Upper lobe of right lung (tissue), 1 donor: ENCODE data around the gene PTPN11. TPM values are rescaled to one million over a fixed set of nuclear protein-coding genes. Genes with fewer than 3 reads are reported as not detected.
"Not testable (repeated sequence)": the region's sequence is repeated elsewhere in the genome, so short reads cannot be mapped to it uniquely, and the experiment has no call there.

ENCODE experiments used
- ATAC-seq: fragments of 200-7000 bp; cut with Tn5 transposase; one replicate; pipeline ENCODE4 v1.9.1; 2020; ENCODE audit warnings: mild to moderate bottlenecking, moderate library complexity
- DNase-seq: peaks from one replicate; pipeline ENCODE4 v3.0.0-alpha.2; 2020
- H3K27ac ChIP-seq: fragments of 200-600 bp; one replicate; pipeline ENCODE4 v1.8.0; 2022
- H3K27me3 ChIP-seq: fragments of 200-600 bp; one replicate; pipeline ENCODE4 v1.8.0; 2022; ENCODE audit warnings: mild to moderate bottlenecking
- H3K36me3 ChIP-seq: fragments of 200-600 bp; one replicate; pipeline ENCODE4 v1.8.0; 2022
- H3K4me1 ChIP-seq: fragments of 200-600 bp; one replicate; pipeline ENCODE4 v1.8.0; 2022
- H3K4me3 ChIP-seq: fragments of 200-600 bp; one replicate; pipeline ENCODE4 v1.8.0; 2022; ENCODE audit warnings: mild to moderate bottlenecking
- H3K9me3 ChIP-seq: fragments of 200-600 bp; one replicate; pipeline ENCODE4 v1.8.0; 2022
- CTCF ChIP-seq: fragments of 200-600 bp; IDR thresholded peaks from one replicate; pipeline ENCODE4 v1.8.0; 2022; ENCODE audit warnings: antibody characterized with exemption
- intact Hi-C: fragments of 100-400 bp; cut with DNase I; formaldehyde crosslinking; loops from one replicate; pipeline ENCODE4 v1.11.0; 2022
- total RNA-seq: library from RNA; stranded (reverse); fragmentation: NEBNext Ultra II Directional; extraction: Animal tissue kit (Norgen Biotek cat#: 25700); gene quantifications from one replicate; pipeline ENCODE4 v1.2.1, GENCODE V29; 2021
- donor health status: DM: no; HTN: yes; CAD: no; lungs with severe emphysema.

PTPN11 gene
- total RNA-seq, 1 donor from 2014 or later: 98.7 TPM

- Histone ChIP-seq H3K36me3 (peaks cover 45% of the 10 kb centered on the region), H3K27ac (no peak overlapping the region), H3K27me3 (no peaks in the 10 kb centered on the region), H3K4me1 (peaks cover 20% of the 10 kb centered on the region), H3K9me3 (no peaks in the 10 kb centered on the region), H3K4me3 (no peak overlapping the region)
- intact Hi-C loops: no loop called here
- DNase-seq (no peak), ATAC-seq (no peak)
- TF ChIP-seq CTCF: no peak
These were observed 11.9 kb upstream of the PTPN11 start for GRCh38 chr12:112406519-112407488.

DNA sequence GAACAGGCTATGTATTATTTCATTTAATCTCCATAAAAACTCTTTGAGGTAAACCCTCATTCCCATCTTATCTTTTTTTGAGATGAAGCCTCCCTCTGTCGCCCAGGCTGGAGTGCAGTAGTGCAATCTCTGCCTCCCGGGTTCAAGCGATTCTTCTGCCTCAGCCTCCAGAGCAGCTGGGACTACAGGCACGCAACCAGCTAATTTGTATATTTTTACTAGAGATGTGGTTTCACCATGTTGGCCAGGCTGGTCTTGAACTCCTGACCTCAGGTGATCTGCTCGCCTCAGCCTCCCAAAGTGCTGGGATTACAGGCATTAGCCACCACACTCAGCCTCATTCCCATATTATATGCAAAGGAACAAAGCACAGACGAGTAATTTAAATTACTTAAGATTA is 11.1 kb upstream of the PTPN11 start:
- DNase-seq, H3K27me3 ChIP-seq, H3K4me3 ChIP-seq, intact Hi-C loops, H3K9me3 ChIP-seq, H3K27ac ChIP-seq, ATAC-seq: not testable (repeated sequence)
- Histone ChIP-seq H3K4me1 (peaks cover 20% of the 10 kb centered on the region), H3K36me3 (peaks cover 45% of the 10 kb centered on the region)

DNA sequence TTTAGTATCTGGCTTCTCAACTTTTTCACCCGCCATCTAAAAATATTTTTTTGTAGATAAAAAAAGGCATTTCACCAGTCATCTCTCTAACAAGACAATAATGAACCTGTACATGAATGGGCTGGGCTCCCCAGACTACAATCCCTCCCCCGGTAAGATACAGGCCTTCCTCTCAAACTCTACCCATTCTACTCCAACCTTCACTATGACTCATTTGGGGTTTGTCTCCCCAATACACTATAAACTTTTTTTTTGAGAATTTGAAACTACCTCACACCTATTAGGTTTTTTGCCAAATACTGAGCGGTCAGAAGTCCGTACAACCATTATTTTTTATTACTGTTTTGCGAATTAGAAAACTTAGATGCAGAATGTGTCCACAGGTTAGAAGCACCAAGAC is 10.1 kb upstream of the PTPN11 start:
- intact Hi-C loops: no loop called here
- H3K27ac ChIP-seq: peak overlapping the region; percentile 91
- ATAC-seq: no peak

DNA sequence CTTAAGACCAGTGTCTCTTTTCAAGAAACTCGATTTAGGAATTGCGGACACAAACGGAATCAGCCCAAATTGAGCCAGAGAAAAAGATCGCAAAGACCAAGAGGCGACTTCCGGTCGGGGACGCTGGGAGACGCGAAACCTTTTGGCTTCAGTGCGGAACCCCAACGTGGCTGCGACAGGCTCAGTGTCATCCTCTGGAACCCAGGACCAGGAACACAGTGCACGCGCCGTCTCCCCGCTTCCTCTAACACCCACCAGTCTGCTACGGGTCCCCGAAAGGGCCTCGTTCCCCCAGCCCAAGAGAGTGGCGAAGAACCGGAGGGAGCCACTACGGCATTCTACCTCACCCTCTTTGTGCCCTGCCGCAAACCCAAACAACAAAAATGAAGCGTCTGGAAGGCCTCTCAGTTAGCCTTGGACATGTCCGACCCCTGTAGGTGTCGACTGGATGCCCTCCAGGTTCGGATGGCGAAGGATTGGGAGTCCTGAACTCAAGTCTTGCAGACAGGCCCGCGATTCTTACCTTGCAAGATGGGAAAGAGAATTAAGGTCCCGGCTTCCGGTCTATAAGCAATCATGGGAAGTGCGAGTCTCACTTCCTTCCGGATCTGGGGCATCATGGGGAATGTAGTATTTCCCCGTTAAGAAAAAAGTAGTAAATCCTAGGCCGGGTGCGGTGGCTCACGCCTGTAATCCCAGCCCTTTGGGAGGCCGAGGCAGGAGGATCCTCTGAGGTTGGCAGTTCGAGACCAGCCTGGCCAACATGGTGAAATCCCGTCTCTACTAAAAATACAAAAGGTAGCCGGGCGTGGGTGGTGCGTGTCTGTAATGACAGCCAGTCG is 9.5 kb upstream of the PTPN11 start, which contains the start of gene RPL6:
Gene RPL6, minus strand, starts transcription at position 542 of the 842 bp plus-strand sequence. CDS start 949 bp downstream, outside the sequence.
- Histone ChIP-seq H3K9me3 (no peaks in the 10 kb centered on the region), H3K4me3 (peak within 1 kb of the TSS; percentile 78), H3K36me3 (peaks cover 40% of the 10 kb centered on the region), H3K27ac (peak within 1 kb of the TSS; percentile 91), H3K27me3 (no peaks in the 10 kb centered on the region), H3K4me1 (peaks cover 20% of the 10 kb centered on the region)
- intact Hi-C loops: no loop called here
- peak; percentile 95 for ATAC-seq
- no peak for TF ChIP-seq CTCF
- DNase-seq: peak; percentile 85

More for the DNA sequence above, 10.1 kb upstream of the PTPN11 start:
- Histone ChIP-seq H3K4me1 (peaks cover 20% of the 10 kb centered on the region), H3K27me3 (no peaks in the 10 kb centered on the region), H3K36me3 (peaks cover 45% of the 10 kb centered on the region), H3K9me3 (no peaks in the 10 kb centered on the region), H3K4me3 (peak overlapping the region; percentile 78)
- no peak for TF ChIP-seq CTCF
- DNase-seq: no peak

- Histone ChIP-seq H3K36me3 (peaks cover 34% of the 10 kb centered on the region), H3K27ac (no peak overlapping the region), H3K4me3 (no peak overlapping the region), H3K27me3 (no peaks in the 10 kb centered on the region), H3K4me1 (peaks cover 20% of the 10 kb centered on the region), H3K9me3 (no peaks in the 10 kb centered on the region)
- DNase-seq (no peak), ATAC-seq (no peak)
- TF ChIP-seq CTCF: no peak
- intact Hi-C loops: no loop called here
These were observed 8.9 kb upstream of the PTPN11 start for GRCh38 chr12:112409906-112410244.
